H1 (cell line): ENCODE data around the gene THAP5. TPM values are rescaled to one million over a fixed set of nuclear protein-coding genes. Genes with fewer than 3 reads are reported as not detected.

Experiments
- CHD2 ChIP-seq: IDR thresholded peaks from 2 replicates; pipeline ENCODE4 v1.6.1; 2012; ENCODE audit warnings: low read length, improper control_type of control experiment
- HDAC6 ChIP-seq: IDR thresholded peaks from one replicate; pipeline ENCODE4 v1.7.1; 2012; ENCODE audit warnings: low read depth, mild to moderate bottlenecking, inconsistent platforms, low read length, moderate library complexity
- NRF1 ChIP-seq: IDR thresholded peaks from 2 replicates; pipeline ENCODE4 v1.6.1; 2011; ENCODE audit warnings: mild to moderate bottlenecking, low read depth, low read length, improper control_type of control experiment
- POLR2AphosphoS5 ChIP-seq: IDR thresholded peaks from 2 replicates; pipeline ENCODE4 v1.6.1; 2011; ENCODE audit warnings: low read depth, low read length
- TBP ChIP-seq: IDR thresholded peaks from 2 replicates; pipeline ENCODE4 v1.6.1; 2011; ENCODE audit warnings: low read depth, low read length, improper control_type of control experiment
- polyA plus RNA-seq, 7 experiments: library from polyadenylated mRNA; depleted of rRNA in 3 of 7; stranded (reverse) in 5 of 7; unstranded in 2 of 7; fragments of >200 nt in 5 of 7; fragments of 200-250 nt in 2 of 7; gene quantifications; 1 replicate in 5 of 7; 2 replicates in 1 of 7; 4 replicates in 1 of 7; pipeline versions ENCODE4 v1.2.1 to v1.2.3, GENCODE V29; 2011 to 2013; ENCODE audit warnings: missing spikeins in 2 of 7, mixed read lengths in 2 of 7
- total RNA-seq: library from RNA; stranded (reverse); fragmentation: NEBNext Ultra II Directional; extraction: Animal tissue kit (Norgen Biotek cat#: 25700); gene quantifications from 2 replicates; pipeline ENCODE4 v1.2.1, GENCODE V29; 2021

The THAP5 gene
- total and polyA plus RNA-seq, 2 of the 8 experiments (the other 6 are each of a cell fraction or from before 2014, with no cell fraction given), result 3.9 to 24.2 TPM

DNA sequence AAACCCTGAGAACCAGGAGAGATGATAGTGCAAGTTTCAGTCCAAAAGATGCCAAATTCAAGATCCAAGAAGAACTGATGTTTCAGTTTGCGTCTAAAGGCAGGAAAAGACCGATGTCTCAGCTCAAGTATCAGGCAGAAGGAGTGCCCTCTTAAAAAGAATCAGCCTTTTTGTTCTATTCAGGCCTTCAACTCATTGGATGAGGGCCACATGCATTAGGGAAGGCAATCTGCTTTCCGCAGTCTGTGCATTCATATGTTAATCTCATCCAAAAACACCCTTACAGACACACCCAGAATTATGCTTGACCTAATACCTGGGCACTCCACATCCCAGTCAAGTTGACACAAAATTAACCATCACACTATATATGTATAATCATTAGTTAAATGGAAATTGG lies 45.4 kb upstream of the THAP5 start (continued):
- TF ChIP-seq CHD2 (no peak), TBP (no peak), NRF1 (no peak), POLR2AphosphoS5 (no peak), HDAC6 (no peak)
